SU-DHL-6 (cell line): ENCODE results near the gene SRP14.

Source experiments
- EZH2phosphoT487 ChIP-seq: fragments of 200-600 bp; sonication (generic), shearing (Covaris generic); conservative IDR thresholded peaks from 2 replicates; pipeline ENCODE4 v1.6.1; 2018; ENCODE audit warnings: mild to moderate bottlenecking, antibody characterized with exemption, low read length, moderate library complexity, mixed read lengths
- TF ChIP-seq, protein P1 (sequence below): fragments of 200-600 bp; sonication (generic); IDR thresholded peaks from one replicate; pipeline ENCODE4 v1.5.1; 2017; ENCODE audit warnings: antibody characterized with exemption, mild to moderate bottlenecking, low read length, moderate library complexity; ENCODE audit not compliant: insufficient read depth, poor library complexity, severe bottlenecking

GRCh38 chr15:40051616-40052415, 12.8 kb upstream of the SRP14 start:
- TF ChIP-seq, protein P1, sequence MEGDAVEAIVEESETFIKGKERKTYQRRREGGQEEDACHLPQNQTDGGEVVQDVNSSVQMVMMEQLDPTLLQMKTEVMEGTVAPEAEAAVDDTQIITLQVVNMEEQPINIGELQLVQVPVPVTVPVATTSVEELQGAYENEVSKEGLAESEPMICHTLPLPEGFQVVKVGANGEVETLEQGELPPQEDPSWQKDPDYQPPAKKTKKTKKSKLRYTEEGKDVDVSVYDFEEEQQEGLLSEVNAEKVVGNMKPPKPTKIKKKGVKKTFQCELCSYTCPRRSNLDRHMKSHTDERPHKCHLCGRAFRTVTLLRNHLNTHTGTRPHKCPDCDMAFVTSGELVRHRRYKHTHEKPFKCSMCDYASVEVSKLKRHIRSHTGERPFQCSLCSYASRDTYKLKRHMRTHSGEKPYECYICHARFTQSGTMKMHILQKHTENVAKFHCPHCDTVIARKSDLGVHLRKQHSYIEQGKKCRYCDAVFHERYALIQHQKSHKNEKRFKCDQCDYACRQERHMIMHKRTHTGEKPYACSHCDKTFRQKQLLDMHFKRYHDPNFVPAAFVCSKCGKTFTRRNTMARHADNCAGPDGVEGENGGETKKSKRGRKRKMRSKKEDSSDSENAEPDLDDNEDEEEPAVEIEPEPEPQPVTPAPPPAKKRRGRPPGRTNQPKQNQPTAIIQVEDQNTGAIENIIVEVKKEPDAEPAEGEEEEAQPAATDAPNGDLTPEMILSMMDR = no peak
- TF ChIP-seq EZH2phosphoT487 = no peak
